DND-41 (cell line): ENCODE results near the gene IQCE.

Experiments
- ATAC-seq: fragments of 200-7000 bp; cut with Tn5 transposase; 3 replicates; pipeline ENCODE4 v1.9.1; 2021; ENCODE audit warnings: low read depth; ENCODE audit not compliant: insufficient read depth
- DNase-seq: peaks from one replicate; pipeline ENCODE4 v3.0.0-alpha.2; 2020
- H2AFZ ChIP-seq: 2 replicates; pipeline ENCODE4 v1.6.0; 2012; ENCODE audit warnings: low read depth, low read length
- H3K27ac ChIP-seq: 2 replicates; pipeline ENCODE4 v1.5.1; 2012; ENCODE audit warnings: low read length, inconsistent platforms
- H3K27me3 ChIP-seq: fragments of 200-600 bp; sonication (generic); 2 replicates; pipeline ENCODE4 v1.6.0; 2012; ENCODE audit warnings: low read length, mild to moderate bottlenecking, inconsistent platforms; ENCODE audit not compliant: insufficient read depth, poor library complexity
- H3K36me3 ChIP-seq: 2 replicates; pipeline ENCODE4 v1.5.1; 2012; ENCODE audit warnings: low read length, inconsistent platforms; ENCODE audit not compliant: insufficient read depth
- H3K4me1 ChIP-seq: 2 replicates; pipeline ENCODE4 v1.5.1; 2012; ENCODE audit warnings: mild to moderate bottlenecking, low read length; ENCODE audit not compliant: insufficient read depth
- H3K4me2 ChIP-seq: 2 replicates; pipeline ENCODE4 v1.6.0; 2012; ENCODE audit warnings: mild to moderate bottlenecking, moderate library complexity, low read length, inconsistent platforms; ENCODE audit not compliant: insufficient read depth
- H3K4me3 ChIP-seq, 2 experiments: fragments of 200-600 bp in 1 of 2; shearing (Covaris generic) in 1 of 2; 2 replicates each; pipeline ENCODE4 v1.5.1; 2012 to 2016; ENCODE audit warnings: inconsistent platforms in 2 of 2, low read length in 2 of 2, mild to moderate bottlenecking in 2 of 2, low read depth in 1 of 2, moderate library complexity in 1 of 2
- H3K79me2 ChIP-seq: 2 replicates; pipeline ENCODE4 v1.6.0; 2012; ENCODE audit warnings: low read length, inconsistent platforms; ENCODE audit not compliant: insufficient read depth
- H3K9ac ChIP-seq: 2 replicates; pipeline ENCODE4 v1.6.0; 2012; ENCODE audit warnings: low read depth, mild to moderate bottlenecking, inconsistent platforms, low read length, moderate library complexity
- H3K9me3 ChIP-seq: 2 replicates; pipeline ENCODE4 v1.5.1; 2012; ENCODE audit warnings: low read length, moderate library complexity, mild to moderate bottlenecking, inconsistent platforms; ENCODE audit not compliant: insufficient read depth, severe bottlenecking
- H4K20me1 ChIP-seq: 2 replicates; pipeline ENCODE4 v1.6.0; 2012; ENCODE audit warnings: low read length; ENCODE audit not compliant: insufficient read depth
- CTCF ChIP-seq: IDR thresholded peaks from 2 replicates; pipeline ENCODE4 v1.5.1; 2012; ENCODE audit warnings: borderline replicate concordance, low read length, moderate library complexity, mild to moderate bottlenecking; ENCODE audit not compliant: poor library complexity, severe bottlenecking; ENCODE audit errors: extremely low read depth
- EZH2 ChIP-seq: IDR thresholded peaks from 3 replicates; pipeline ENCODE4 v1.6.1; 2012; ENCODE audit warnings: borderline replicate concordance, low read depth, mild to moderate bottlenecking, moderate library complexity, low read length, inconsistent platforms; ENCODE audit not compliant: severe bottlenecking

The IQCE gene

GRCh38 chr7:2613098-2613930 lies 54.5 kb downstream of the IQCE start:
- Histone ChIP-seq H3K9me3 (no peaks in the 10 kb centered on the region), H3K79me2 (no peaks in the 10 kb centered on the region), H3K27me3 (no peaks in the 10 kb centered on the region), H3K4me3 (no peak overlapping the region), H3K27ac (no peak overlapping the region), H2AFZ (no peak overlapping the region), H3K4me2 (no peak overlapping the region), H3K36me3 (no peaks in the 10 kb centered on the region), H3K9ac (no peak overlapping the region), H3K4me1 (no peaks in the 10 kb centered on the region), H4K20me1 (no peaks in the 10 kb centered on the region)
- DNase-seq, result no peak
- ATAC-seq, result 0 out of 3 replicates have a peak, but pooled peaks have one; percentile 17
- TF ChIP-seq EZH2 (no peak), CTCF (no peak)

GRCh38 chr7:2613931-2614600 lies 55.3 kb downstream of the IQCE start:
- ATAC-seq (no peak), DNase-seq (no peak)
- Histone ChIP-seq H4K20me1 (no peaks in the 10 kb centered on the region), H3K4me1 (no peaks in the 10 kb centered on the region), H2AFZ (no peak overlapping the region), H3K36me3 (no peaks in the 10 kb centered on the region), H3K9ac (no peak overlapping the region), H3K4me2 (no peak overlapping the region), H3K27me3 (no peaks in the 10 kb centered on the region), H3K9me3 (no peaks in the 10 kb centered on the region), H3K79me2 (no peaks in the 10 kb centered on the region), H3K27ac (no peak overlapping the region), H3K4me3 (no peak overlapping the region)
- TF ChIP-seq CTCF, result no peak
- TF ChIP-seq EZH2, result no peak

DNA sequence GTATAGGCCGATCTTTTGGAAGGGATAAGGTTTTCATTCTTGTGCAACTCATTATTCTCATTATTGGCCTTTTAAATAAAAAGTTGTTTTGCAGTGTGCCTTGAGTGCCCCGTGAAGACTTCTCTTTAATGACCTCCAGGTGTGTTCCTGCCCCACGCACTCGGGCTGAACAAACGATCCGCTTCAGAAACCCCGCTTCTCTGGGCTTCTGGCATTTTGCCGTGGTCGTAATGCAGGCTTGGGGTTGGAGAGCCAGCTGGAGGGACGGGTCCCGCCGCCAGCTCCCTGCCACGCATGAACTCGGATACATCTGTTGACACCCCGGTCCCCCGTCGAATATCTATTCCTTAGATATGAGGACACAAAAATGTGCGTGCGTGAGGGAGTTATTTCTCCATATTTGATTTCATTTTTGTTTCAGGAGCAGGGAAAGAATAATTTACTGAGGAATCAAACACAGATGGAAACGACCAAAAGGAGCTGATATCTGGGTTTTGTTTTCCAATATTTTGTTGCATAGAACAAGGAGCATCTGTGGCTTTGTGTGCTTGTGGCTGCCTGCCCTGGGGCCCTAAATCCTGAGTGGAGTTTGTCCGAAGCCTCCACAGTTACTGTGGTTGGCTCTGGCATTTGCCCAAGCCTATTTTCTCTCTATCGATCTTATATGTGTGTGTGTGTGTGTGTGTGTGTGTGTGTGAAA lies 56.0 kb downstream of the IQCE start:
- Histone ChIP-seq H3K4me2 (no peak overlapping the region), H2AFZ (no peak overlapping the region), H4K20me1 (no peaks in the 10 kb centered on the region), H3K79me2 (no peaks in the 10 kb centered on the region), H3K36me3 (no peaks in the 10 kb centered on the region), H3K9ac (no peak overlapping the region), H3K9me3 (no peaks in the 10 kb centered on the region), H3K27me3 (no peaks in the 10 kb centered on the region), H3K4me3 (no peak overlapping the region), H3K27ac (no peak overlapping the region), H3K4me1 (no peaks in the 10 kb centered on the region)
- DNase-seq (no peak), ATAC-seq (no peak)
- TF ChIP-seq EZH2 (no peak), CTCF (no peak)
